GM12878 (cell line): Measurements from ENCODE around the gene LCP1. TPM values are rescaled to one million over a fixed set of nuclear protein-coding genes. Genes with fewer than 3 reads are reported as not detected.
A peak's percentile ranks its signal among the peaks of the same experiment; 100 is the strongest.

Experiments used
- ATAC-seq: fragments of 200-7000 bp; cut with Tn5 transposase; 3 replicates; pipeline ENCODE4 v1.9.1; 2020; ENCODE audit warnings: mild to moderate bottlenecking, moderate library complexity
- BruUV-seq: library from RNA; stranded (reverse); fragments of 400-500 nt; replicated peaks from 2 replicates; lab custom pipeline; 2021; lab: Mats Ljungman, UMichigan
- CTCF ChIA-PET: fragments of 300-600 bp; sonication (Branson Sonifier 250); formaldehyde crosslinking; extraction: SDS; loops from one replicate; lab custom pipeline; 2021; ENCODE audit warnings: inconsistent platforms; lab: Yijun Ruan, JAX
- POLR2A ChIA-PET: fragments of 350-600 bp; formaldehyde crosslinking; extraction: SDS; loops from one replicate; lab custom pipeline; 2021; ENCODE audit warnings: inconsistent platforms; lab: Charles Lee
- RAD21 ChIA-PET: fragments of 300-600 bp; sonication (Branson Sonifier 250); formaldehyde crosslinking; loops from one replicate; lab custom pipeline; 2023; ENCODE audit warnings: antibody characterized with exemption; ENCODE audit not compliant: unreplicated experiment; lab: Charles Lee
- SMC1A ChIA-PET: fragments of 300-600 bp; sonication (Branson Sonifier 250); formaldehyde crosslinking; loops from one replicate; lab custom pipeline; 2023; ENCODE audit not compliant: unreplicated experiment, uncharacterized antibody; lab: Charles Lee
- DNase-seq: peaks from one replicate; pipeline ENCODE4 v3.0.0-alpha.2; 2011; ENCODE audit warnings: low read depth, low spot score
- FAIRE-seq: peaks from 3 replicates; lab custom pipeline; 2011; peaks lifted over from hg19 to GRCh38; lab: Jason Lieb, UNC
- H2AFZ ChIP-seq: 2 replicates; pipeline ENCODE4 v1.6.0; 2011; ENCODE audit warnings: low read depth, low read length, control low read depth; ENCODE audit not compliant: control insufficient read depth
- H3K27ac ChIP-seq: 2 replicates; pipeline ENCODE4 v1.5.1; 2011; ENCODE audit warnings: control low read depth; ENCODE audit not compliant: control insufficient read depth, insufficient read depth
- H3K27me3 ChIP-seq, 2 experiments: replicated peaks in 1 of 2; 2 replicates each; pipeline versions ENCODE4 v1.6.0 to v1.6.1; 2011; ENCODE audit warnings: low read length in 1 of 2; ENCODE audit not compliant: control insufficient read depth in 2 of 2, insufficient read depth in 2 of 2
- H3K36me3 ChIP-seq, 2 experiments: 2 replicates each; pipeline ENCODE4 v1.5.1; 2011; ENCODE audit warnings: low read length in 1 of 2; ENCODE audit not compliant: control insufficient read depth in 2 of 2, insufficient read depth in 2 of 2
- H3K4me1 ChIP-seq: 2 replicates; pipeline ENCODE4 v1.6.1; 2011; ENCODE audit warnings: mild to moderate bottlenecking, low read length, moderate library complexity, mixed read lengths; ENCODE audit not compliant: control insufficient read depth, insufficient read depth
- H3K4me2 ChIP-seq: 2 replicates; pipeline ENCODE4 v1.6.0; 2011; ENCODE audit warnings: control low read depth; ENCODE audit not compliant: control insufficient read depth, insufficient read depth
- H3K4me3 ChIP-seq: fragments of 200-600 bp; sonication (generic); 2 replicates; pipeline ENCODE4 v1.5.1; 2016
- H3K79me2 ChIP-seq: 2 replicates; pipeline ENCODE4 v1.6.0; 2011; ENCODE audit warnings: low read length; ENCODE audit not compliant: control insufficient read depth, insufficient read depth
- H3K9ac ChIP-seq: 2 replicates; pipeline ENCODE4 v1.8.0; 2011; ENCODE audit warnings: low read length, control low read depth, mixed read lengths; ENCODE audit not compliant: control insufficient read depth, insufficient read depth
- H3K9me3 ChIP-seq: replicated peaks from 3 replicates; pipeline ENCODE4 v1.5.1; 2011; ENCODE audit warnings: mild to moderate bottlenecking, low read length; ENCODE audit not compliant: control insufficient read depth, insufficient read depth
- H4K20me1 ChIP-seq: 2 replicates; pipeline ENCODE4 v1.6.0; 2011; ENCODE audit not compliant: control insufficient read depth, insufficient read depth
- BHLHE40 ChIP-seq, 2 experiments: fragments of 450-650 bp in 1 of 2; IDR thresholded peaks; 2 replicates each; pipeline ENCODE4 v1.6.1; 2011 to 2017; ENCODE audit warnings: low read depth in 2 of 2, borderline replicate concordance in 1 of 2, improper control_type of control experiment in 1 of 2, low read length in 1 of 2, mild to moderate bottlenecking in 1 of 2
- CTCF ChIP-seq, 3 experiments: IDR thresholded peaks in 2 of 3; conservative IDR thresholded peaks in 1 of 3; 2 replicates each; pipeline ENCODE4 v1.5.1; 2011; ENCODE audit warnings: low read depth in 3 of 3, low read length in 3 of 3, mild to moderate bottlenecking in 3 of 3, control low read depth in 2 of 3, moderate library complexity in 2 of 3, inconsistent platforms in 1 of 3, mixed read lengths in 1 of 3; ENCODE audit not compliant: control insufficient read depth in 2 of 3, insufficient read depth in 1 of 3; ENCODE audit errors: extremely low read depth in 1 of 3
- IKZF2 ChIP-seq, 2 experiments: fragments of 450-650 bp; IDR thresholded peaks; 2 replicates each; pipeline ENCODE4 v1.6.1; 2017; ENCODE audit warnings: mild to moderate bottlenecking in 2 of 2, moderate library complexity in 2 of 2
- JUND ChIP-seq: IDR thresholded peaks from 2 replicates; pipeline ENCODE4 v1.6.1; 2012; ENCODE audit warnings: low read depth, mild to moderate bottlenecking, low read length, improper control_type of control experiment, moderate library complexity
- NR2C2 ChIP-seq: IDR thresholded peaks from 2 replicates; pipeline ENCODE4 v1.6.1; 2011; ENCODE audit warnings: borderline replicate concordance, low read depth; ENCODE audit not compliant: control insufficient read depth, insufficient read length
- NR2F1 ChIP-seq: fragments of 450-650 bp; conservative IDR thresholded peaks from 2 replicates; pipeline ENCODE4 v1.6.1; 2017; ENCODE audit warnings: mild to moderate bottlenecking
- PAX8 ChIP-seq: fragments of 450-650 bp; IDR thresholded peaks from 2 replicates; pipeline ENCODE4 v1.6.1; 2017; ENCODE audit warnings: mild to moderate bottlenecking, moderate library complexity
- POLR2AphosphoS2 ChIP-seq: IDR thresholded peaks from 2 replicates; pipeline ENCODE4 v1.6.1; 2011; ENCODE audit warnings: low read depth, mild to moderate bottlenecking, low read length, improper control_type of control experiment, moderate library complexity
- SMC3 ChIP-seq: IDR thresholded peaks from 2 replicates; pipeline ENCODE4 v1.6.1; 2011; ENCODE audit warnings: low read length, improper control_type of control experiment, borderline replicate concordance
- SREBF1 ChIP-seq: IDR thresholded peaks from 2 replicates; pipeline ENCODE4 v1.6.1; 2012; ENCODE audit warnings: mild to moderate bottlenecking, low read length
- USF1 ChIP-seq: IDR thresholded peaks from 2 replicates; pipeline ENCODE4 v1.6.1; 2011; ENCODE audit warnings: borderline replicate concordance, low read depth, mild to moderate bottlenecking, moderate library complexity, mixed read lengths, low read length; ENCODE audit not compliant: insufficient read depth; ENCODE audit errors: extremely low read length
- ZBTB11 ChIP-seq: fragments of 450-650 bp; formaldehyde crosslinking; IDR thresholded peaks from 2 replicates; pipeline ENCODE4 v1.5.0; 2022; ENCODE audit warnings: mild to moderate bottlenecking, missing genetic modification characterization
- ZNF384 ChIP-seq: IDR thresholded peaks from 2 replicates; pipeline ENCODE4 v1.6.1; 2012; ENCODE audit warnings: low read depth, mild to moderate bottlenecking, low read length, improper control_type of control experiment, borderline replicate concordance
- WGBS: methylation state at CpG from one replicate; pipeline ENCODE4 v1.1.6; 2016; ENCODE audit warnings: low lambda C conversion rate; ENCODE audit not compliant: insufficient replicate concordance, insufficient coverage; ENCODE audit errors: missing lambda C conversion rate; 5-methylcytosine and 5-hydroxymethylcytosine counted together
- in situ Hi-C: fragments of 300-500 bp; cut with MboI; formaldehyde crosslinking; loops from 9 replicates; pipeline ENCODE4 v1.14.3; 2018; ENCODE audit warnings: mixed read lengths
- intact Hi-C: fragments of 100-400 bp; cut with micrococcal nuclease; formaldehyde crosslinking; loops from one replicate; pipeline ENCODE4 v1.14.2; 2022; ENCODE audit not compliant: unreplicated experiment
- polyA plus RNA-seq, 11 experiments: library from polyadenylated mRNA; depleted of rRNA in 4 of 11; unstranded in 6 of 11; stranded (reverse) in 5 of 11; fragments of >200 nt; fragmentation: Nextera tagmentation in 4 of 11; fragmentation: Illumina TruSeq in 1 of 11; extraction: Ambion mirVana in 4 of 11; extraction: Trizol in 1 of 11; gene quantifications; 1 replicate in 1 of 11; 2 replicates in 10 of 11; pipeline versions ENCODE4 v1.2.1 to v1.2.3, GENCODE V29; 2011 to 2016; ENCODE audit warnings: inconsistent platforms in 2 of 11, missing spikeins in 2 of 11, low read depth in 1 of 11
- total RNA-seq, 4 experiments: library from RNA; depleted of rRNA in 3 of 4; stranded (reverse); fragments of >200 nt in 3 of 4; fragmentation: Illumina TruSeq in 1 of 4; extraction: Trizol in 1 of 4; gene quantifications; 2 replicates each; pipeline versions ENCODE4 v1.2.1 to v1.2.3, GENCODE V29; 2013 to 2021

Gene LCP1
- total and polyA plus RNA-seq, 10 of the 15 experiments (the other 5 are each of a cell fraction or from before 2014, with no cell fraction given), result 775 to 2,201 (median 1,556) TPM

- TF ChIP-seq ZBTB11 (CRISPR knock-in tag) (no peak), NR2F1 (no peak)
These were observed 1.8 kb downstream of the LCP1 start (continued) for GRCh38 chr13:46179969-46180763.

GRCh38 chr13:46179491-46179908, 2.5 kb downstream of the LCP1 start:
- SMC1A ChIA-PET, result interaction anchor here (0.8 to 14.6 kb wide), 4 partner anchors 9 to 548 kb away, joined by 3 to 295 read pairs (median 4); no protein-coding TSS in a partner anchor
- no peak for FAIRE-seq
- TF ChIP-seq SREBF1 (no peak), IKZF2 (IDR thresholded peaks at IDR 0.05) (peak; percentile 74 to 86; a peak in 3 of 4 replicates), ZNF384 (no peak), USF1 (no peak), BHLHE40 (IDR thresholded peaks at IDR 0.05; ENCODE audit: borderline replicate concordance in 1 of 2, low read depth in 2 of 2, low read length in 1 of 2) (0 out of 4 replicates have a peak, but pooled peaks of 1 of the 2 experiments have one; percentile 50), NR2C2 (no peak), JUND (no peak), PAX8 (no peak), POLR2AphosphoS2 (no peak), CTCF (IDR thresholded peaks at IDR 0.05 in 2 of 3, conservative IDR thresholded peaks at IDR 0.05 in 1 of 3; ENCODE audit: control insufficient read depth in 2 of 3, extremely low read depth in 1 of 3, insufficient read depth in 1 of 3, low read depth in 3 of 3, low read length in 3 of 3) (no peak), SMC3 (no peak)

More at GRCh38 chr13:46179491-46179908, 2.5 kb downstream of the LCP1 start:
- BruUV-seq, result no TSS peak
- Histone ChIP-seq H3K4me2 (peak overlapping the region; percentile 44; the same call in 1 of the 2 replicates), H3K4me1 (peaks cover 7% of the 10 kb centered on the region), H3K9ac (peak overlapping the region; percentile 94), H2AFZ (no peak overlapping the region), H3K27ac (peak overlapping the region; percentile 99), H3K36me3 (peaks cover 0 to 5% of the 10 kb centered on the region in 2 experiments; a peak in 1 of 4 replicates), H3K4me3 (peak overlapping the region; percentile 72), H4K20me1 (no peaks in the 10 kb centered on the region; the same call in 1 of the 2 replicates), H3K27me3 (no peaks in the 10 kb centered on the region), H3K79me2 (peaks cover 95% of the 10 kb centered on the region), H3K9me3 (no peaks in the 10 kb centered on the region)
- RAD21 ChIA-PET, result interaction anchor here (1.7 to 10.9 kb wide), 2 partner anchors 12 to 19 kb away, joined by 7 to 184 read pairs; no protein-coding TSS in a partner anchor
- POLR2A ChIA-PET, result interaction anchor here (1.4 to 8.2 kb wide), 3 partner anchors 7 to 19 kb away, joined by 4 to 95 read pairs (median 52); no protein-coding TSS in a partner anchor
- DNase-seq (no peak), ATAC-seq (peak; percentile 14; the same call in 2 of the 3 replicates)
- intact Hi-C loops, result loop anchor here (10.0 kb wide), 1 partner anchor 395 kb away; no protein-coding TSS in a partner anchor
- CTCF ChIA-PET, result interaction anchor here (0.7 to 17.1 kb wide), 8 partner anchors 8 to 210 kb away, joined by 3 to 172 read pairs (median 4); no protein-coding TSS in a partner anchor
- WGBS, result 0% methylated on average over 3 of the region's 3 CpGs
- in situ Hi-C loops, result loop anchor here (10.0 kb wide), 2 partner anchors 375 to 475 kb away; partner anchors contain the start of genes CBY2 and LRCH1
